Urinary bladder (tissue), 4 donors: ENCODE measurements around the gene EVX2. TPM values are rescaled to one million over a fixed set of nuclear protein-coding genes. Genes with fewer than 3 reads are reported as not detected.

Experiments used
- DNase-seq: peaks from one replicate; pipeline ENCODE4 v3.0.0-alpha.2; 2015; ENCODE audit errors: extremely low spot score
- H3K27ac ChIP-seq: one replicate; pipeline ENCODE4 v1.5.1; 2013; ENCODE audit warnings: low read depth, mild to moderate bottlenecking, moderate library complexity
- H3K36me3 ChIP-seq: one replicate; pipeline ENCODE4 v1.6.1; 2013; ENCODE audit warnings: mild to moderate bottlenecking, moderate library complexity; ENCODE audit not compliant: insufficient read depth
- H3K4me1 ChIP-seq: one replicate; pipeline ENCODE4 v1.6.1; 2013; ENCODE audit warnings: mild to moderate bottlenecking, moderate library complexity; ENCODE audit not compliant: insufficient read depth
- H3K4me3 ChIP-seq: one replicate; pipeline ENCODE4 v1.5.1; 2013; ENCODE audit warnings: low read depth, low read length
- WGBS: extraction: QIAGEN DNeasy Blood & Tissue Kit; methylation state at CpG from one replicate; pipeline ENCODE4 v1.1.7; 2013; 5-methylcytosine and 5-hydroxymethylcytosine counted together
- polyA plus RNA-seq: library from polyadenylated mRNA; stranded (reverse); fragments of 200-250 nt; gene quantifications from one replicate; pipeline ENCODE4 v1.2.3, GENCODE V29; 2013
- total RNA-seq: library from RNA; depleted of rRNA; stranded (reverse); fragments of >200 nt; gene quantifications from one replicate; pipeline ENCODE4 v1.2.3, GENCODE V29; 2014
- donor health status: healthy with polysubstance abuse.
- donor health status: healthy.

EVX2 gene
- total and polyA plus RNA-seq, 2 donors = 0.05 to 1.9 TPM

GRCh38 chr2:176106581-176107539 is 23.1 kb upstream of the EVX2 start, which contains the start of gene HOXD11:
HOXD11 (plus strand) TSS chr2:176107280; CDS start chr2:176107356, 76 bp downstream.
- Histone ChIP-seq H3K27ac (no peak within 1 kb of the TSS), H3K4me1 (no peaks in the 10 kb centered on the region), H3K36me3 (no peaks in the 10 kb centered on the region), H3K4me3 (peak within 1 kb of the TSS; percentile 47)
- DNase-seq = no peak
- WGBS = 3% methylated on average over 85 of the region's 85 CpGs

GRCh38 chr2:176105730-176106580 is 22.2 kb upstream of the EVX2 start:
- DNase-seq = no peak
- H3K27ac ChIP-seq = no peak overlapping the region
- H3K4me3 ChIP-seq = no peak overlapping the region
- WGBS = 46% methylated on average over 25 of the region's 25 CpGs
- H3K36me3 ChIP-seq = no peaks in the 10 kb centered on the region
- H3K4me1 ChIP-seq = no peaks in the 10 kb centered on the region

GRCh38 chr2:176105078-176105729 is 21.4 kb upstream of the EVX2 start:
- no peaks in the 10 kb centered on the region for H3K36me3 ChIP-seq
- H3K4me1 ChIP-seq = no peaks in the 10 kb centered on the region
- H3K4me3 ChIP-seq = no peak overlapping the region
- no peak for DNase-seq
- 31% methylated on average over 25 of the region's 25 CpGs for WGBS
- H3K27ac ChIP-seq = no peak overlapping the region

- no peaks in the 10 kb centered on the region for H3K36me3 ChIP-seq
- DNase-seq = no peak
- H3K4me1 ChIP-seq = no peaks in the 10 kb centered on the region
- WGBS = 3% methylated on average over 56 of the region's 56 CpGs
- H3K27ac ChIP-seq = no peak overlapping the region
- H3K4me3 ChIP-seq = no peak overlapping the region
Measured at GRCh38 chr2:176104316-176105077, 20.7 kb upstream of the EVX2 start.

- H3K4me3 ChIP-seq = no peak overlapping the region
- no peak for DNase-seq
- no peaks in the 10 kb centered on the region for H3K4me1 ChIP-seq
- no peak overlapping the region for H3K27ac ChIP-seq
- no peaks in the 10 kb centered on the region for H3K36me3 ChIP-seq
- WGBS = 24% methylated on average over 17 of the region's 17 CpGs
Measured at GRCh38 chr2:176103742-176104315, 20.1 kb upstream of the EVX2 start.

- no peak for DNase-seq
- Histone ChIP-seq H3K4me3 (no peak overlapping the region), H3K36me3 (no peaks in the 10 kb centered on the region), H3K4me1 (no peaks in the 10 kb centered on the region), H3K27ac (no peak overlapping the region)
- whole genome bisulfite sequencing = 71% methylated on average over 7 of the region's 7 CpGs
Measured at GRCh38 chr2:176103194-176103593, 19.4 kb upstream of the EVX2 start.

GRCh38 chr2:176102309-176102866 is 18.6 kb upstream of the EVX2 start:
- 77% methylated on average over 7 of the region's 7 CpGs for WGBS
- H3K4me1 ChIP-seq = no peaks in the 10 kb centered on the region
- H3K27ac ChIP-seq = no peak overlapping the region
- DNase-seq = no peak
- no peaks in the 10 kb centered on the region for H3K36me3 ChIP-seq
- no peak overlapping the region for H3K4me3 ChIP-seq

GRCh38 chr2:176101842-176102241 is 18.1 kb upstream of the EVX2 start:
- peaks cover 2% of the 10 kb centered on the region for H3K4me1 ChIP-seq
- 82% methylated on average over 5 of the region's 5 CpGs for WGBS
- no peak overlapping the region for H3K27ac ChIP-seq
- H3K36me3 ChIP-seq = no peaks in the 10 kb centered on the region
- DNase-seq = no peak
- no peak overlapping the region for H3K4me3 ChIP-seq

- no peak overlapping the region for H3K4me3 ChIP-seq
- H3K27ac ChIP-seq = no peak overlapping the region
- WGBS = 55% methylated on average over 2 of the region's 2 CpGs
- DNase-seq = no peak
- no peaks in the 10 kb centered on the region for H3K36me3 ChIP-seq
- peaks cover 2% of the 10 kb centered on the region for H3K4me1 ChIP-seq
Measured at GRCh38 chr2:176101216-176101830, 17.6 kb upstream of the EVX2 start.

GRCh38 chr2:176100547-176101140 is 16.9 kb upstream of the EVX2 start:
- Histone ChIP-seq H3K27ac (no peak overlapping the region), H3K4me3 (no peak overlapping the region), H3K36me3 (no peaks in the 10 kb centered on the region), H3K4me1 (peaks cover 2% of the 10 kb centered on the region)
- WGBS = 75% methylated on average over 28 of the region's 28 CpGs
- DNase-seq = no peak

- Histone ChIP-seq H3K36me3 (no peaks in the 10 kb centered on the region), H3K27ac (no peak within 1 kb of the TSS), H3K4me3 (no peak within 1 kb of the TSS), H3K4me1 (peaks cover 2% of the 10 kb centered on the region)
- 47% methylated on average over 70 of the region's 70 CpGs for WGBS
- DNase-seq = no peak
Measured at GRCh38 chr2:176099728-176100546, 16.2 kb upstream of the EVX2 start, which contains the start of gene HOXD12. HOXD12 (plus strand) TSS chr2:176099795; CDS start chr2:176099802, 7 bp downstream.
